GM18502 (cell line): ENCODE data around the gene CDKN2A.

Experiments used
- ATAC-seq: cut with Tn5 transposase; IDR thresholded peaks from one replicate; pipeline ENCODE4 v1.9.1; 2021; ENCODE audit warnings: mild to moderate bottlenecking; ENCODE audit not compliant: unreplicated experiment, poor library complexity

CDKN2A gene

GRCh38 chr9:21993893-21994555 is at the start of gene CDKN2A:
Gene CDKN2A, minus strand, starts transcription at chr9:21994392.
- peak; percentile 49 for ATAC-seq

GRCh38 chr9:22043928-22044327 is 49.7 kb upstream of the CDKN2A start:
- ATAC-seq: no peak

GRCh38 chr9:22041775-22042174 is 47.6 kb upstream of the CDKN2A start:
- ATAC-seq: no peak

- ATAC-seq: no peak
These were observed 47.2 kb upstream of the CDKN2A start for GRCh38 chr9:22041344-22041743.

GRCh38 chr9:22040760-22041159 is 46.6 kb upstream of the CDKN2A start:
- no peak for ATAC-seq

- ATAC-seq: no peak
These were observed 45.1 kb upstream of the CDKN2A start for GRCh38 chr9:22039258-22039657.

GRCh38 chr9:22037954-22038690 is 43.9 kb upstream of the CDKN2A start:
- no peak for ATAC-seq

GRCh38 chr9:22036866-22037626 is 42.9 kb upstream of the CDKN2A start:
- ATAC-seq: no peak

- ATAC-seq: no peak
These were observed 41.4 kb upstream of the CDKN2A start for GRCh38 chr9:22035591-22036011.

- no peak for ATAC-seq
These were observed 38.9 kb upstream of the CDKN2A start for GRCh38 chr9:22033012-22033630.

GRCh38 chr9:22031655-22032411 is 37.6 kb upstream of the CDKN2A start:
- no peak for ATAC-seq

GRCh38 chr9:22030101-22030598 is 36.0 kb upstream of the CDKN2A start:
- ATAC-seq: peak; percentile 85

- no peak for ATAC-seq
These were observed 35.0 kb upstream of the CDKN2A start for GRCh38 chr9:22029231-22029630.

GRCh38 chr9:22028394-22028793 is 34.2 kb upstream of the CDKN2A start:
- ATAC-seq: no peak

GRCh38 chr9:22026696-22027095 is 32.5 kb upstream of the CDKN2A start:
- ATAC-seq: no peak

- no peak for ATAC-seq
These were observed 28.2 kb upstream of the CDKN2A start for GRCh38 chr9:22022396-22022795.

GRCh38 chr9:22010866-22011625 is 16.9 kb upstream of the CDKN2A start:
- no peak for ATAC-seq

- peak; percentile 46 for ATAC-seq
These were observed 15.3 kb upstream of the CDKN2A start for GRCh38 chr9:22009506-22009867.
